Measurements from ENCODE around the gene KCNQ1OT1.

Gene KCNQ1OT1

GRCh38 chr11:2685566-2686359, 14.0 kb downstream of the KCNQ1OT1 start:
- no peak for DNase-seq

- no peak for DNase-seq
Measured at GRCh38 chr11:2685051-2685450, 14.7 kb downstream of the KCNQ1OT1 start.

GRCh38 chr11:2684581-2684980, 15.2 kb downstream of the KCNQ1OT1 start:
- DNase-seq, result no peak

- DNase-seq, result no peak
Measured at GRCh38 chr11:2683806-2684205, 16.0 kb downstream of the KCNQ1OT1 start.

GRCh38 chr11:2681408-2682145, 18.2 kb downstream of the KCNQ1OT1 start:
- DNase-seq, result no peak

- no peak for DNase-seq
Measured at GRCh38 chr11:2679011-2679676, 20.6 kb downstream of the KCNQ1OT1 start.

GRCh38 chr11:2678396-2678795, 21.4 kb downstream of the KCNQ1OT1 start:
- DNase-seq, result no peak

- no peak for DNase-seq
Measured at GRCh38 chr11:2677127-2677526, 22.7 kb downstream of the KCNQ1OT1 start.

- DNase-seq, result no peak
Measured at GRCh38 chr11:2675540-2675939, 24.3 kb downstream of the KCNQ1OT1 start.

- DNase-seq, result no peak
Measured at GRCh38 chr11:2674658-2675131, 25.1 kb downstream of the KCNQ1OT1 start.

- no peak for DNase-seq
Measured at GRCh38 chr11:2673871-2674471, 25.8 kb downstream of the KCNQ1OT1 start.

GRCh38 chr11:2673250-2673610, 26.6 kb downstream of the KCNQ1OT1 start:
- DNase-seq, result no peak

- DNase-seq, result no peak
Measured at GRCh38 chr11:2672553-2673249, 27.1 kb downstream of the KCNQ1OT1 start.

- no peak for DNase-seq
Measured at GRCh38 chr11:2671748-2672147, 28.0 kb downstream of the KCNQ1OT1 start.

GRCh38 chr11:2670541-2671100, 29.2 kb downstream of the KCNQ1OT1 start:
- DNase-seq, result no peak

- no peak for DNase-seq
Measured at GRCh38 chr11:2669634-2670469, 29.9 kb downstream of the KCNQ1OT1 start.

- DNase-seq, result no peak
Measured at GRCh38 chr11:2668876-2669275, 30.9 kb downstream of the KCNQ1OT1 start.

GRCh38 chr11:2667940-2668339, 31.9 kb downstream of the KCNQ1OT1 start:
- DNase-seq, result no peak

GRCh38 chr11:2666828-2667570, 32.8 kb downstream of the KCNQ1OT1 start:
- no peak for DNase-seq

GRCh38 chr11:2666401-2666741, 33.4 kb downstream of the KCNQ1OT1 start:
- no peak for DNase-seq
